LNCaP clone FGC (cell line): ENCODE results near the gene TNIK.

ENCODE experiments used
- DNase-seq: peaks from one replicate; pipeline ENCODE4 v3.0.0-alpha.2; 2011; ENCODE audit warnings: low read depth
- H3K4me3 ChIP-seq: 2 replicates; pipeline ENCODE4 v1.5.1; 2011; ENCODE audit warnings: mild to moderate bottlenecking, low read depth, low read length, control low read depth
- TF ChIP-seq, protein P1 (sequence below): IDR thresholded peaks from 2 replicates; pipeline ENCODE4 v1.5.1; 2012; ENCODE audit warnings: mild to moderate bottlenecking; ENCODE audit not compliant: control insufficient read depth, insufficient read depth; ENCODE audit errors: extremely low read depth

Gene TNIK

DNA sequence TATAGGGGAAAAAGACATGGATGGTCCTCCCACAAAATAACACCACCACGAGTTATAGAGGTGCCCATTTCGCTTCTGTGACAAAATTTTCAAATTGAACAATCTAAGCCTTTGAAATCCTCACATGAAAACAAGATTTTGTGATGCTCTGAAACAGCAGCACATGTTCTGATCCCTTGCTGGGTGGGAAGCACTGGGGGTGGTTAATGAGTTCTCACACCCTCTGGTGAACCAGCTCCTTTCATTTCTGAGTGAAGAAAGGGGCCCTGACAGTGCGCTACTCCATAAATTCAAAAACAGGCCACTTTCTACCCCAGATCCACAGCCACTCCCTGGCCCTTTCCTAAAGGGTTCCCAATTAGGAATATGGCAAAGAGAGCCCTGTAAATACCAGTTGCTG, 129.3 kb downstream of the TNIK start:
- DNase-seq: no peak
- no peak overlapping the region for H3K4me3 ChIP-seq
- TF ChIP-seq, protein P1, sequence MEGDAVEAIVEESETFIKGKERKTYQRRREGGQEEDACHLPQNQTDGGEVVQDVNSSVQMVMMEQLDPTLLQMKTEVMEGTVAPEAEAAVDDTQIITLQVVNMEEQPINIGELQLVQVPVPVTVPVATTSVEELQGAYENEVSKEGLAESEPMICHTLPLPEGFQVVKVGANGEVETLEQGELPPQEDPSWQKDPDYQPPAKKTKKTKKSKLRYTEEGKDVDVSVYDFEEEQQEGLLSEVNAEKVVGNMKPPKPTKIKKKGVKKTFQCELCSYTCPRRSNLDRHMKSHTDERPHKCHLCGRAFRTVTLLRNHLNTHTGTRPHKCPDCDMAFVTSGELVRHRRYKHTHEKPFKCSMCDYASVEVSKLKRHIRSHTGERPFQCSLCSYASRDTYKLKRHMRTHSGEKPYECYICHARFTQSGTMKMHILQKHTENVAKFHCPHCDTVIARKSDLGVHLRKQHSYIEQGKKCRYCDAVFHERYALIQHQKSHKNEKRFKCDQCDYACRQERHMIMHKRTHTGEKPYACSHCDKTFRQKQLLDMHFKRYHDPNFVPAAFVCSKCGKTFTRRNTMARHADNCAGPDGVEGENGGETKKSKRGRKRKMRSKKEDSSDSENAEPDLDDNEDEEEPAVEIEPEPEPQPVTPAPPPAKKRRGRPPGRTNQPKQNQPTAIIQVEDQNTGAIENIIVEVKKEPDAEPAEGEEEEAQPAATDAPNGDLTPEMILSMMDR: no peak

GRCh38 chr3:171329746-171330145, 130.5 kb downstream of the TNIK start:
- TF ChIP-seq, protein P1: no peak
- no peak for DNase-seq
- H3K4me3 ChIP-seq: no peak overlapping the region

GRCh38 chr3:171328419-171329082, 131.7 kb downstream of the TNIK start:
- DNase-seq: no peak
- TF ChIP-seq, protein P1: no peak
- H3K4me3 ChIP-seq: no peak overlapping the region

GRCh38 chr3:171327441-171328174, 132.6 kb downstream of the TNIK start:
- H3K4me3 ChIP-seq: no peak overlapping the region
- TF ChIP-seq, protein P1: no peak
- DNase-seq: no peak

- TF ChIP-seq, protein P1: no peak
Measured at GRCh38 chr3:171326717-171327440, 133.3 kb downstream of the TNIK start.

DNA sequence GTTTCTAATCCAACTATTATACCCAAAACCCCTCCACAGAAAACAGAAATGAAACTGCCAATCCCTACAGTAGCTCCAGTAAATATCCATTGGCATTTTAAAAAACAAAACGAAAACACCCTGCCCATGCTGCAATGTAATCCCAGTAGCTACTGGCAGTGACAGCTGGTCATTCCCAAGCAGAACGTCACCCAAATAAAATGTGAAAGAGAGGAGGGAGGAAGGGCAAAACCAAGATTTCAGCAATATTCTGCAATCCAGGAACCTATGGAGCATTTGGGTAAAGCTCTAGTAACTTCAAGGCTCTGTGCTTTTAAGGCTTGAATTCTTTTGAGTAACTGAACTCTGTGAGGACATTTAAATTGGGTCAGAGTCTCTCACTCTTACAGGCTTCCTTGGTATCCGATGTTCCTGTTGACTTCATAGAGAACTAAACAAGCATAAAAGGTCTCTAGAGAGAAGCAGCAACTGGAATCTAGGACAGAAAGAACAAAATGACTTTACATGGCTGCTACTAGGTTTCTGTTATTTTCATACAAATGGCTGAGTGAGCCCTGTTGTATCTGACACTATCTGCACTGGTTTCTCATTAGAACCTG, 136.2 kb downstream of the TNIK start:
- TF ChIP-seq, protein P1: no peak
- no peak for DNase-seq
- no peak overlapping the region for H3K4me3 ChIP-seq

More at GRCh38 chr3:171326717-171327440, 133.3 kb downstream of the TNIK start:
- no peak for DNase-seq
- no peak overlapping the region for H3K4me3 ChIP-seq
